Ascending aorta (tissue), 2 donors: Measurements from ENCODE around the gene KCNQ1OT1. TPM values are rescaled to one million over a fixed set of nuclear protein-coding genes. Genes with fewer than 3 reads are reported as not detected.

Experiments
- DNase-seq, 2 donors: peaks; one replicate each; pipeline ENCODE4 v3.0.0-alpha.2; 2019; ENCODE audit warnings: low spot score in 2 of 2
- H3K27ac ChIP-seq, 2 donors: fragments of 200-600 bp; sonication (generic); one replicate each; pipeline ENCODE4 v1.5.1; 2016 to 2017; ENCODE audit warnings: mild to moderate bottlenecking in 1 of 2
- H3K27me3 ChIP-seq: fragments of 200-600 bp; sonication (generic); one replicate; pipeline ENCODE4 v1.5.1; 2017
- H3K36me3 ChIP-seq, 2 donors: fragments of 200-600 bp; sonication (generic); one replicate each; pipeline ENCODE4 v1.5.1; 2016
- H3K4me1 ChIP-seq, 2 donors: fragments of 200-600 bp; sonication (generic); one replicate each; pipeline ENCODE4 v1.5.1; 2016 to 2017; ENCODE audit warnings: mild to moderate bottlenecking in 1 of 2
- H3K4me3 ChIP-seq, 2 donors: fragments of 200-600 bp; sonication (generic); one replicate each; pipeline ENCODE4 v1.5.1; 2016 to 2017; ENCODE audit warnings: mild to moderate bottlenecking in 1 of 2
- H3K9me3 ChIP-seq, 2 donors: fragments of 200-600 bp; sonication (generic); one replicate each; pipeline ENCODE4 v1.5.1; 2016
- intact Hi-C: fragments of 100-400 bp; cut with DNase I; formaldehyde crosslinking; loops from one replicate; pipeline ENCODE4 v1.15.1; 2023
- total RNA-seq: library from RNA; depleted of rRNA; stranded (reverse); fragments of >200 nt; gene quantifications from one replicate; pipeline ENCODE4 v1.1.0, GENCODE V29; 2016
- TF ChIP-seq, protein P1 (sequence below), 3 experiments: fragments of 200-600 bp in 2 of 3; fragments of 450-650 bp in 1 of 3; sonication (generic) in 2 of 3; IDR thresholded peaks; one replicate each; pipeline ENCODE4 v1.5.1; 2016 to 2019; ENCODE audit warnings: antibody characterized with exemption in 3 of 3, mild to moderate bottlenecking in 1 of 3, moderate library complexity in 1 of 3

Gene KCNQ1OT1
- total RNA-seq, 1 donor from 2014 or later: 1.5 TPM

DNA sequence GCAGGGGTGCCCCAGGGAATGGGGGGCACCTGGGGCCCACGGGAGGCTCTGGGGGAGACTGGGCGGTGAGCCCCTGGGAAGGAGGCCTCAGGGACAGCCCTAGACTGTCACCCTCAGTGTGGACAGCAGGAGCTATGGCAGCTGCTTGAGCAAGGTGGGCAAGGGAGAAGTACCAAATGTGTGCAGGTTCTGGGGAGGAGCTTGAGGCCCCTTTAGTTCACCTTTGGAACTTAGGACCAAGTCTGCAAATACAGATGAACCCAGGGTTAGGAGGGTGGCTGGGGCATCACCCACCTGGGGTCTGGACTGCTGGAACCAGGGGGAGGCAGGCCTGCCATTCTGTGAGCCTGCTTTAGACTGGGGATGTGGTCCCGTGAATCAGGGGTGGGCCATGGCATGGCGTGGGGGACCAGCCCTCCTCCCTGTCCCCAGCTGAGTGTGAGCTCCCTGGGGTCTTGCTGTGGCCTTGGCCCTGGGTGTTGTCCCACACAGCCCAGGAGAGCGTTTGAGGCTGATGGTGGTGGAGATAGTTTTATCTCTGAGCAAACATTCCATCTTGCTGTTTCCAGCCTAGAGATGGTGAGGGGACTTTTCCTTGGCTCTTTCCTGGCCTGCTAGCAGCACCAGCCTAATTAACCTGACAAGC is 132.6 kb downstream of the KCNQ1OT1 start:
- intact Hi-C loops: no loop called here
- H3K27me3 ChIP-seq: no peaks in the 10 kb centered on the region
- TF ChIP-seq, protein P1, sequence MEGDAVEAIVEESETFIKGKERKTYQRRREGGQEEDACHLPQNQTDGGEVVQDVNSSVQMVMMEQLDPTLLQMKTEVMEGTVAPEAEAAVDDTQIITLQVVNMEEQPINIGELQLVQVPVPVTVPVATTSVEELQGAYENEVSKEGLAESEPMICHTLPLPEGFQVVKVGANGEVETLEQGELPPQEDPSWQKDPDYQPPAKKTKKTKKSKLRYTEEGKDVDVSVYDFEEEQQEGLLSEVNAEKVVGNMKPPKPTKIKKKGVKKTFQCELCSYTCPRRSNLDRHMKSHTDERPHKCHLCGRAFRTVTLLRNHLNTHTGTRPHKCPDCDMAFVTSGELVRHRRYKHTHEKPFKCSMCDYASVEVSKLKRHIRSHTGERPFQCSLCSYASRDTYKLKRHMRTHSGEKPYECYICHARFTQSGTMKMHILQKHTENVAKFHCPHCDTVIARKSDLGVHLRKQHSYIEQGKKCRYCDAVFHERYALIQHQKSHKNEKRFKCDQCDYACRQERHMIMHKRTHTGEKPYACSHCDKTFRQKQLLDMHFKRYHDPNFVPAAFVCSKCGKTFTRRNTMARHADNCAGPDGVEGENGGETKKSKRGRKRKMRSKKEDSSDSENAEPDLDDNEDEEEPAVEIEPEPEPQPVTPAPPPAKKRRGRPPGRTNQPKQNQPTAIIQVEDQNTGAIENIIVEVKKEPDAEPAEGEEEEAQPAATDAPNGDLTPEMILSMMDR (IDR thresholded peaks at IDR 0.05): no peak
- H3K4me3 ChIP-seq: no peak overlapping the region
- no peaks in the 10 kb centered on the region for H3K36me3 ChIP-seq
- DNase-seq: no peak
- H3K4me1 ChIP-seq: no peaks in the 10 kb centered on the region
- H3K27ac ChIP-seq: no peak overlapping the region
- no peaks in the 10 kb centered on the region for H3K9me3 ChIP-seq

DNA sequence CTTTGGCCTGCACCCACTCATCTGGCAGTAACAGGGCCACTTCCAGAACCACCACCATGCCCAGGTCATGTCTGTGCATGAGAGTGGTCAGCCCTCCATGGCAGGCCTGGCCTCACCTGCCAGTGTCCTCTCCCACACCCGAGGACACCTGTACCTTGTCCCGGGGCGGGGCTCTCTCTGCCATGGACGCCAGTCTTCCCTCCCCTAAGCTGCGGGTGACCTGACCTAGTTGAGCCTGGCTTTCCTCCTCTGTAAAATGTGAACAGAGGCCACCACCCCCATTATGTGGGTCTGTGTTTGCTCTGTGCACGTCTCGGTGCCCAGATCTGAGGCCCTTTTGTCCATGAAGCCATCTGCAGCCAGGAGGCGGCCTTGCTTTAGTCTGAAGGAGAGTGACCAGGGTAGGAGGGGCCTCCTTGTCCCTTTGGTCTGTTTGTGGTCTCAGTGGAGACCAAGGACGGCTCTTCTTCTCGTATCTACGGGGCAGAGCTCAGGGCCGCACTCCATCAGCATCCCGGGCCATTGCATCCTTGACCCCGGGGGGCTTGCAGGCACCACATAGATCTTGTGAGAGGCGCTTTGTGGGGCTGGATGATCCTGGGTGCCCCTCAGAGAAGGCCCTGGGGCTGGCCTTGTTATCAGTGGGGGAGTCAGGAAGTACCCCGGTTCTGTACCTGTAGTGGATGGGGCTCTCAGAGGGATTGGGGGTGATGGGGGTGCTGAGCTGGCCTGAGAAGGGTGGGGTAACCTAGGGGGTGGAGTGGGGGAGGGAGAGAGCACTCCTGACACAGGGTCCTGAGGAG is 133.4 kb downstream of the KCNQ1OT1 start:
- Histone ChIP-seq H3K4me1 (no peaks in the 10 kb centered on the region), H3K9me3 (no peaks in the 10 kb centered on the region), H3K4me3 (no peak overlapping the region), H3K36me3 (no peaks in the 10 kb centered on the region), H3K27ac (no peak overlapping the region), H3K27me3 (no peaks in the 10 kb centered on the region)
- no peak for DNase-seq
- TF ChIP-seq, protein P1 (IDR thresholded peaks at IDR 0.05): no peak
- intact Hi-C loops: no loop called here

- no peak overlapping the region for H3K27ac ChIP-seq
- intact Hi-C loops: no loop called here
- H3K9me3 ChIP-seq: no peaks in the 10 kb centered on the region
- TF ChIP-seq, protein P1 (IDR thresholded peaks at IDR 0.05): no peak
- no peak overlapping the region for H3K4me3 ChIP-seq
- no peak for DNase-seq
- no peaks in the 10 kb centered on the region for H3K27me3 ChIP-seq
- H3K36me3 ChIP-seq: no peaks in the 10 kb centered on the region
- H3K4me1 ChIP-seq: no peaks in the 10 kb centered on the region
These were observed 134.2 kb downstream of the KCNQ1OT1 start for GRCh38 chr11:2565447-2566222.

GRCh38 chr11:2564588-2565425 is 135.0 kb downstream of the KCNQ1OT1 start:
- intact Hi-C loops: no loop called here
- no peaks in the 10 kb centered on the region for H3K36me3 ChIP-seq
- no peaks in the 10 kb centered on the region for H3K9me3 ChIP-seq
- no peak overlapping the region for H3K4me3 ChIP-seq
- no peak for DNase-seq
- no peak overlapping the region for H3K27ac ChIP-seq
- no peaks in the 10 kb centered on the region for H3K4me1 ChIP-seq
- TF ChIP-seq, protein P1 (IDR thresholded peaks at IDR 0.05): no peak
- H3K27me3 ChIP-seq: no peaks in the 10 kb centered on the region

GRCh38 chr11:2564008-2564530 is 135.7 kb downstream of the KCNQ1OT1 start:
- Histone ChIP-seq H3K27ac (no peak overlapping the region), H3K36me3 (no peaks in the 10 kb centered on the region), H3K4me3 (no peak overlapping the region), H3K27me3 (no peaks in the 10 kb centered on the region), H3K4me1 (no peaks in the 10 kb centered on the region), H3K9me3 (no peaks in the 10 kb centered on the region)
- intact Hi-C loops: no loop called here
- TF ChIP-seq, protein P1 (IDR thresholded peaks at IDR 0.05): no peak
- no peak for DNase-seq
